A549 (cell line): ENCODE measurements around the gene ANKDD1A. TPM values are rescaled to one million over a fixed set of nuclear protein-coding genes. Genes with fewer than 3 reads are reported as not detected.

Experiments
- ATAC-seq, 2 experiments: fragments of 200-7000 bp in 1 of 2; fragments of >200 bp in 1 of 2; cut with Nextera tagmentation in 1 of 2; cut with Tn5 transposase in 1 of 2; 3 replicates each; pipeline versions ENCODE4 v1.8.0 to v1.9.1; 2018 to 2020; ENCODE audit warnings: mild to moderate bottlenecking in 1 of 2, moderate library complexity in 1 of 2
- CTCF ChIA-PET: fragments of 300-600 bp; sonication (Branson Sonifier 250); formaldehyde crosslinking; extraction: SDS; loops from one replicate; lab custom pipeline; 2021; ENCODE audit warnings: antibody characterized with exemption, inconsistent platforms; lab: Yijun Ruan, JAX
- POLR2A ChIA-PET: fragments of 350-600 bp; formaldehyde crosslinking; extraction: SDS; loops from one replicate; lab custom pipeline; 2021; ENCODE audit warnings: antibody characterized with exemption, inconsistent platforms; lab: Yijun Ruan, JAX
- DNase-seq, 2 experiments: peaks; one replicate each; pipeline versions ENCODE4 v3.0.0 to v3.0.0-alpha.2; 2011 to 2016; ENCODE audit warnings: low read depth in 1 of 2, low spot score in 1 of 2
- FAIRE-seq: peaks from 2 replicates; lab custom pipeline; 2011; peaks lifted over from hg19 to GRCh38; lab: Jason Lieb, UNC
- H3K27ac ChIP-seq, 2 experiments: fragments of >200 bp; sonication (Bioruptor Twin); formaldehyde crosslinking; 3 replicates each; pipeline ENCODE4 v1.5.1; 2016 to 2017
- H3K4me1 ChIP-seq: fragments of >200 bp; sonication (Bioruptor Twin); formaldehyde crosslinking; 3 replicates; pipeline ENCODE4 v1.6.1; 2016
- H3K4me2 ChIP-seq: fragments of >200 bp; sonication (Bioruptor Twin); formaldehyde crosslinking; 3 replicates; pipeline ENCODE4 v1.6.1; 2016
- H3K4me3 ChIP-seq: fragments of >200 bp; sonication (Bioruptor Twin); formaldehyde crosslinking; 3 replicates; pipeline ENCODE4 v1.5.1; 2016
- H3K9me3 ChIP-seq: fragments of >200 bp; sonication (Bioruptor Twin); formaldehyde crosslinking; 3 replicates; pipeline ENCODE4 v1.6.1; 2016
- CHD4 ChIP-seq: fragments of 200-600 bp; sonication (generic); IDR thresholded peaks from 2 replicates; pipeline ENCODE4 v1.6.1; 2016; ENCODE audit warnings: antibody characterized with exemption, mild to moderate bottlenecking, borderline replicate concordance
- EHF ChIP-seq: fragments of 250-450 bp; sonication (Bioruptor Pico); IDR thresholded peaks from 2 replicates; pipeline ENCODE4 v1.5.0; 2020; ENCODE audit warnings: mild to moderate bottlenecking
- EHMT2 ChIP-seq: fragments of 200-600 bp; sonication (generic); IDR thresholded peaks from 2 replicates; pipeline ENCODE4 v1.6.1; 2016; ENCODE audit warnings: antibody characterized with exemption, low read depth, mild to moderate bottlenecking, moderate library complexity
- ESRRA ChIP-seq: fragments of 150-350 bp; IDR thresholded peaks from 2 replicates; pipeline ENCODE4 v1.6.1; 2014; ENCODE audit warnings: mild to moderate bottlenecking, low read length, borderline replicate concordance
- GATA3 ChIP-seq: IDR thresholded peaks from 2 replicates; pipeline ENCODE4 v1.6.1; 2012; ENCODE audit warnings: borderline replicate concordance
- HDAC2 ChIP-seq: fragments of 200-600 bp; sonication (generic); IDR thresholded peaks from 2 replicates; pipeline ENCODE4 v1.6.1; 2016
- HOXA7 ChIP-seq: fragments of 250-450 bp; sonication (Bioruptor Pico); IDR thresholded peaks from 2 replicates; pipeline ENCODE4 v1.5.0; 2020; ENCODE audit warnings: mild to moderate bottlenecking, moderate library complexity
- JUNB ChIP-seq: fragments of >200 bp; sonication (Bioruptor Twin); formaldehyde crosslinking; IDR thresholded peaks from 2 replicates; pipeline ENCODE4 v1.6.1; 2016
- KDM1A ChIP-seq: fragments of 200-600 bp; sonication (generic); IDR thresholded peaks from 2 replicates; pipeline ENCODE4 v1.6.1; 2016; ENCODE audit warnings: low read depth, mild to moderate bottlenecking
- MAFK ChIP-seq: fragments of 450-650 bp; IDR thresholded peaks from 2 replicates; pipeline ENCODE4 v1.6.1; 2014; ENCODE audit not compliant: partially characterized antibody
- MAZ ChIP-seq: fragments of 150-350 bp; IDR thresholded peaks from 2 replicates; pipeline ENCODE4 v1.6.1; 2014; ENCODE audit warnings: antibody characterized with exemption, low read depth, low read length, borderline replicate concordance
- POLR2A ChIP-seq: IDR thresholded peaks from 2 replicates; pipeline ENCODE4 v1.6.1; 2012; ENCODE audit warnings: mild to moderate bottlenecking, low read length
- POLR2AphosphoS2 ChIP-seq: conservative IDR thresholded peaks from 2 replicates; pipeline ENCODE4 v1.6.1; 2012; ENCODE audit warnings: low read length, improper control_type of control experiment, inconsistent platforms
- RARB ChIP-seq: fragments of 250-450 bp; sonication (Bioruptor Pico); IDR thresholded peaks from 2 replicates; pipeline ENCODE4 v1.8.0; 2021; ENCODE audit warnings: mild to moderate bottlenecking, moderate library complexity
- TFCP2L1 ChIP-seq: fragments of 250-450 bp; sonication (Bioruptor Pico); IDR thresholded peaks from 2 replicates; pipeline ENCODE4 v1.5.0; 2021; ENCODE audit warnings: mild to moderate bottlenecking
- ZC3H11A ChIP-seq: fragments of 450-650 bp; IDR thresholded peaks from 2 replicates; pipeline ENCODE4 v1.6.1; 2014; ENCODE audit warnings: antibody characterized with exemption, mild to moderate bottlenecking
- ZSCAN20 ChIP-seq: fragments of 250-450 bp; sonication (Bioruptor Pico); IDR thresholded peaks from 2 replicates; pipeline ENCODE4 v1.8.0; 2022; ENCODE audit warnings: mild to moderate bottlenecking, moderate library complexity
- WGBS: methylation state at CpG from one replicate; pipeline ENCODE4 v1.1.6; 2017; ENCODE audit errors: missing lambda C conversion rate; 5-methylcytosine and 5-hydroxymethylcytosine counted together
- polyA plus RNA-seq, 4 experiments: library from polyadenylated mRNA; depleted of rRNA in 3 of 4; stranded (reverse); fragments of >200 nt; fragmentation: RNase III in 1 of 4; extraction: RNeasy Plus Mini Kit Qiagen cat#74134 plus additional on column Dnase treatment in 1 of 4; gene quantifications; 2 replicates in 3 of 4; 3 replicates in 1 of 4; pipeline ENCODE4 v1.2.3, GENCODE V29; 2011 to 2017
- TF ChIP-seq, protein P1 (sequence below): fragments of 250-450 bp; sonication (Bioruptor Pico); IDR thresholded peaks from 2 replicates; pipeline ENCODE4 v1.5.0; 2020; ENCODE audit warnings: low read depth, mild to moderate bottlenecking, moderate library complexity
- TF ChIP-seq, protein P2 (sequence below): fragments of 450-650 bp; IDR thresholded peaks from 2 replicates; pipeline ENCODE4 v1.6.1; 2014; ENCODE audit warnings: antibody characterized with exemption
- TF ChIP-seq, protein P3 (sequence below): fragments of 250-450 bp; sonication (Bioruptor Pico); IDR thresholded peaks from 2 replicates; pipeline ENCODE4 v1.5.0; 2021; ENCODE audit warnings: mild to moderate bottlenecking, moderate library complexity, borderline replicate concordance
- TF ChIP-seq, protein P4 (sequence below): fragments of 150-350 bp; IDR thresholded peaks from 2 replicates; pipeline ENCODE4 v1.6.1; 2014; ENCODE audit warnings: low read depth, mild to moderate bottlenecking, low read length
- TF ChIP-seq, protein P5 (sequence below): IDR thresholded peaks from 2 replicates; pipeline ENCODE4 v1.6.1; 2012

The ANKDD1A gene
- polyA plus RNA-seq, 2 of the 4 experiments (the other 2 are of a cell fraction): 2.7 to 2.8 TPM

DNA sequence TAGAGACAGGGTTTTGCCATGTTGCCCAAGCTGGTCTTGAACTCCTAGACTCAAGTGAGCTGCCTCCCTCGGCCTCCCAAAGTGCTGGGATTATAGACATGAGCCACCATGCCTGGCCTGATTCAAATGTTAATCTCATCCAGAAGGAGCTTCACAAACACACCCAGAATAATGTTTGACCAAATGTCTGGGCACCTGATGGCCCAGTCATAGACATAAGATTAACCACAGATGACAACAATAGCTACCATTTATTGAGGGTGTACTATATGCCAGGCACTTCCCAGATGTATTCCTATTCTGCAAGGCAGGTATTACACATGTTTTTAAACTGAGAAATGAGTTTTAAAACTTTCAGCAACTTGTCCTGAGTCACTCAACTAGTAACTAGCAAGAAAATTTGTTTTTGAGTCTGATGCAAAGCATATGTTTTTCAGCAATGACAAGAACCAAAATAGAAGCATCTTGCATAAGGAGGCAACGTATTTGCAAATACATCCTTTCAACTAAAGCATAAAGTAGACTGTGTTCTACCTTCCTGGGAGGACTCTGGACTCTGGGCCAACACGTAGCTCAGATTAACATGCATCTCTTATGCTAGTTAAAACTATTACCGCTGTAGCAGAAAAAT, 86.2 kb downstream of the ANKDD1A start:
- H3K9me3 ChIP-seq: no peaks in the 10 kb centered on the region
- no peak overlapping the region for H3K27ac ChIP-seq
- H3K4me3 ChIP-seq: no peak overlapping the region
- POLR2A ChIA-PET: interaction anchor here (0.5 kb wide), 2 partner anchors 14 to 1459 kb away, joined by 3 to 4 read pairs; no protein-coding TSS in a partner anchor
- peak; percentile 72 for FAIRE-seq
- no peaks in the 10 kb centered on the region for H3K4me1 ChIP-seq
- 70% methylated on average over 4 of the region's 4 CpGs for WGBS
- TF ChIP-seq CHD4 (no peak), ESRRA (no peak), HDAC2 (no peak), HOXA7 (CRISPR knock-in tag) (no peak), EHF (CRISPR knock-in tag) (no peak), RARB (no peak), TFCP2L1 (CRISPR knock-in tag) (no peak), KDM1A (no peak), POLR2A (no peak), POLR2AphosphoS2 (no peak), GATA3 (no peak), ZSCAN20 (CRISPR knock-in tag) (no peak), EHMT2 (no peak), MAZ (no peak), JUNB (no peak)
- TF ChIP-seq, protein P1, sequence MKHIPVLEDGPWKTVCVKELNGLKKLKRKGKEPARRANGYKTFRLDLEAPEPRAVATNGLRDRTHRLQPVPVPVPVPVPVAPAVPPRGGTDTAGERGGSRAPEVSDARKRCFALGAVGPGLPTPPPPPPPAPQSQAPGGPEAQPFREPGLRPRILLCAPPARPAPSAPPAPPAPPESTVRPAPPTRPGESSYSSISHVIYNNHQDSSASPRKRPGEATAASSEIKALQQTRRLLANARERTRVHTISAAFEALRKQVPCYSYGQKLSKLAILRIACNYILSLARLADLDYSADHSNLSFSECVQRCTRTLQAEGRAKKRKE (CRISPR knock-in tag): no peak
- TF ChIP-seq, protein P2, sequence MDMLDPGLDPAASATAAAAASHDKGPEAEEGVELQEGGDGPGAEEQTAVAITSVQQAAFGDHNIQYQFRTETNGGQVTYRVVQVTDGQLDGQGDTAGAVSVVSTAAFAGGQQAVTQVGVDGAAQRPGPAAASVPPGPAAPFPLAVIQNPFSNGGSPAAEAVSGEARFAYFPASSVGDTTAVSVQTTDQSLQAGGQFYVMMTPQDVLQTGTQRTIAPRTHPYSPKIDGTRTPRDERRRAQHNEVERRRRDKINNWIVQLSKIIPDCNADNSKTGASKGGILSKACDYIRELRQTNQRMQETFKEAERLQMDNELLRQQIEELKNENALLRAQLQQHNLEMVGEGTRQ: no peak
- TF ChIP-seq, protein P3, sequence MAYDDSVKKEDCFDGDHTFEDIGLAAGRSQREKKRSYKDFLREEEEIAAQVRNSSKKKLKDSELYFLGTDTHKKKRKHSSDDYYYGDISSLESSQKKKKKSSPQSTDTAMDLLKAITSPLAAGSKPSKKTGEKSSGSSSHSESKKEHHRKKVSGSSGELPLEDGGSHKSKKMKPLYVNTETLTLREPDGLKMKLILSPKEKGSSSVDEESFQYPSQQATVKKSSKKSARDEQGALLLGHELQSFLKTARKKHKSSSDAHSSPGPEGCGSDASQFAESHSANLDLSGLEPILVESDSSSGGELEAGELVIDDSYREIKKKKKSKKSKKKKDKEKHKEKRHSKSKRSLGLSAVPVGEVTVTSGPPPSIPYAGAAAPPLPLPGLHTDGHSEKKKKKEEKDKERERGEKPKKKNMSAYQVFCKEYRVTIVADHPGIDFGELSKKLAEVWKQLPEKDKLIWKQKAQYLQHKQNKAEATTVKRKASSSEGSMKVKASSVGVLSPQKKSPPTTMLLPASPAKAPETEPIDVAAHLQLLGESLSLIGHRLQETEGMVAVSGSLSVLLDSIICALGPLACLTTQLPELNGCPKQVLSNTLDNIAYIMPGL (CRISPR knock-in tag): no peak
- TF ChIP-seq, protein P4, sequence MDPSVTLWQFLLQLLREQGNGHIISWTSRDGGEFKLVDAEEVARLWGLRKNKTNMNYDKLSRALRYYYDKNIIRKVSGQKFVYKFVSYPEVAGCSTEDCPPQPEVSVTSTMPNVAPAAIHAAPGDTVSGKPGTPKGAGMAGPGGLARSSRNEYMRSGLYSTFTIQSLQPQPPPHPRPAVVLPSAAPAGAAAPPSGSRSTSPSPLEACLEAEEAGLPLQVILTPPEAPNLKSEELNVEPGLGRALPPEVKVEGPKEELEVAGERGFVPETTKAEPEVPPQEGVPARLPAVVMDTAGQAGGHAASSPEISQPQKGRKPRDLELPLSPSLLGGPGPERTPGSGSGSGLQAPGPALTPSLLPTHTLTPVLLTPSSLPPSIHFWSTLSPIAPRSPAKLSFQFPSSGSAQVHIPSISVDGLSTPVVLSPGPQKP: no peak
- TF ChIP-seq, protein P5, sequence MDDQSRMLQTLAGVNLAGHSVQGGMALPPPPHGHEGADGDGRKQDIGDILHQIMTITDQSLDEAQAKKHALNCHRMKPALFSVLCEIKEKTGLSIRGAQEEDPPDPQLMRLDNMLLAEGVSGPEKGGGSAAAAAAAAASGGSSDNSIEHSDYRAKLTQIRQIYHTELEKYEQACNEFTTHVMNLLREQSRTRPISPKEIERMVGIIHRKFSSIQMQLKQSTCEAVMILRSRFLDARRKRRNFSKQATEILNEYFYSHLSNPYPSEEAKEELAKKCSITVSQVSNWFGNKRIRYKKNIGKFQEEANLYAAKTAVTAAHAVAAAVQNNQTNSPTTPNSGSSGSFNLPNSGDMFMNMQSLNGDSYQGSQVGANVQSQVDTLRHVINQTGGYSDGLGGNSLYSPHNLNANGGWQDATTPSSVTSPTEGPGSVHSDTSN: no peak
- TF ChIP-seq, all 56 proteins: peak for 0
- DNase-seq (no peak), ATAC-seq (0 out of 6 replicates have a peak, but pooled peaks of 1 of the 2 experiments have one; percentile 16)
- no peak overlapping the region for H3K4me2 ChIP-seq
- CTCF ChIA-PET: interaction anchor here (0.6 to 1.9 kb wide), 5 partner anchors 11 to 115 kb away, joined by 3 to 8 read pairs (median 3); no protein-coding TSS in a partner anchor

DNA sequence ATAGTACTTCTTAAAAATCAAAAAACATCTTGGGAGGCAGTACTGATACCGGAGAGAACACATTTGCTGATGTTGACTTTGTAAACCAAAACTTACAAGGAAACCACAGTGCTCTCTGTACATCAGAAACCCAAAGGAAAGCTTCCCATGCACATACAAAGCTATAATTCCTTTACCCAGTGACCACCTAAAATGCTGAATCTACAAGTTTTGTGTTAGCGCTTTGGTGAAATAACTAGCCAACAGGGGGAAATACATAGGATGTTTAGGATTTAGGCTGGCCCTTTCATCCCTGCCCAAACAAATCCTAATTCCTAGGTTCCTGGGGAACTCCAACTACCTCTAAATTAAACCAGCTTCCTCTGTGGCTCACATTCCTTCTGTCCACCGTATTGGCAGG, 93.3 kb downstream of the ANKDD1A start:
- no peak for FAIRE-seq

More for the DNA sequence above, 93.3 kb downstream of the ANKDD1A start:
- no peak overlapping the region for H3K27ac ChIP-seq
- TF ChIP-seq ZC3H11A: no peak
- peak; percentile 69 for TF ChIP-seq MAFK
- POLR2A ChIA-PET: no interaction called here
- no peak overlapping the region for H3K4me2 ChIP-seq
- no peaks in the 10 kb centered on the region for H3K9me3 ChIP-seq
- DNase-seq (no peak), ATAC-seq (no peak)
- WGBS: 80% methylated on average over 3 of the region's 3 CpGs
- CTCF ChIA-PET: interaction anchor here (0.7 to 1.5 kb wide), 7 partner anchors 8 to 276 kb away, joined by 3 to 5 read pairs (median 3); partner anchors contain the start of gene SPG21
- no peaks in the 10 kb centered on the region for H3K4me1 ChIP-seq
- H3K4me3 ChIP-seq: no peak overlapping the region
